Suppressor macrophage treated with lipopolysaccharide for 1 hour (primary cell): Measurements from ENCODE around the gene NOTCH1.

Experiments used
- DNase-seq, 3 donors: peaks; one replicate each; pipeline ENCODE4 v3.0.0-alpha.2; 2020 to 2022

Gene NOTCH1

DNA sequence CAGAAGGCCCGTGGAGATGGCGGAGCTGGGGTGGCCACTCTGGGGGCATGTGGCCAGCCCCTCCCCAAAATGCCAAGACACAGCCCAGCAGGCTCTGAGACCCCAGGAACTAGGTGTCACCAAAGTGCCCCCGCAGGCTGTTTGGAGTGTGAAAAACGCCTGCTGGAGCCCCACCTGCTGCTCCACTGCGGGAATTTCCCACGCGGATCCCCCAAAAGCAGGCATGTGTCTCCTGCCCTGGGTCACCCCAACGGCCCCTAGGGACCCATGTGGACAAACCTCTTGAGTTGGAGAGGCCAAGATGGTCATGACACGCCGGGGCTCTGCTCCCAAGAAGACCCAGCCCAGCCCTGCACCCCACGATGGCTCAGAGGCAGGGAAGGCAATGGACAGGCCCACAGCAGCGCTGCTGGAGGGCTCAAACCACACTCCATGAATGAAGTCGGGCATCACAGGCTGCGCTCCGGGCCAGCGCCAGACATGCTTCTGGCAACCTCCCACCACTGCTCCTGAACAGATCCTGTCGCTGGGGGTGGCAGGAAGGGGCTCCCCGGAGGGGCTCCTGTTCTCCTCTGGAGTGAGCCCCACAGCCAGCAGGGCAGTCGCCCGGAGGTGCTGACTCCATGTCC lies 15.3 kb downstream of the NOTCH1 start:
- peak in 1 of 3 donors; percentile 19 for DNase-seq

DNA sequence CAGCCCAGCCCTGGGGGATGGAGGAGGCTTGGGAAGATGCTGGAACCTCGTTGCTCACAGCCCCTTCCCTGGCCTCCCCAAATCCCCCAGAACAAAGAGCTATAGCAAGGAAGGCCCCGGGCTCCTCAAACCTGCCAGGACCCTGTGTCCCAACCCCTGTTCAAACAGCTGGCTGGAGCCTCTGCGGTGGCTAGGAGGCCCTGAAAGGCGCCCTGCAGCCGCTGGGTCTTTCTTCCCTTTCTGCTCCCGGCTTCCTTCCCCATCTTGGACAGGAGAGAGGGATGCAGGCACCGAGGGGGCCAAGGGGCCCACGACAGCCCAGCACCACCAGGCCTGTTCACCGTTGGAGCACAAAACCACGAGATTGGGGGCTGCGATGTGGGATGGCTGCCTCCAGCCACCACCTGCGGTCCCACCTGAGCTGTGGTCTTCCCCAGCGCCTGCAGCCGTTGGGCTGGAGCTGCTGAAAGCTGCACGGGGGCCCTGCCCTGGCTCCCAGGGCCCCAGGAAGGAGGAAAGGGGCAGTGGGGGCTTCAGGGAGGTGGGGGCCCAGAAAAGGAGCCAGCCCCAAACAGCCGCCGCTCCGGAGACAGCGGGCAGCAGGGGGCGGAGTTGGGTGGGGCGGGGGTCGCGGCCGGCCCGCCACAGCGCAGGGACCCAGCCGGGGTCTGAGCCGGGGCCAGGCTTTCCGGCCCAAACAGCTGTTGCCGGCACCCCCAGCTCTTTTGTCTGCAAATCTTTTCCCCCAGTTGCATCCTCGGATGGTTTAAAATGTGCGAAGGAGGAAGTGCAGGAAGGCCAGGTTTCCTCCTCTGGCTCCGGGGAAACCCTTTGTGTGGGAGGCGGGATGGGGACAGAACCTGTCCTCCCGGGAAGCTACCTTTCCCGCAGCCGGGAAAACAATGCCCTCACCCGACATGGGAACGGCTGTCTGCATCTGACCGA lies 16.1 kb downstream of the NOTCH1 start:
- DNase-seq: peak; percentile 57 to 74 (median 57)

DNA sequence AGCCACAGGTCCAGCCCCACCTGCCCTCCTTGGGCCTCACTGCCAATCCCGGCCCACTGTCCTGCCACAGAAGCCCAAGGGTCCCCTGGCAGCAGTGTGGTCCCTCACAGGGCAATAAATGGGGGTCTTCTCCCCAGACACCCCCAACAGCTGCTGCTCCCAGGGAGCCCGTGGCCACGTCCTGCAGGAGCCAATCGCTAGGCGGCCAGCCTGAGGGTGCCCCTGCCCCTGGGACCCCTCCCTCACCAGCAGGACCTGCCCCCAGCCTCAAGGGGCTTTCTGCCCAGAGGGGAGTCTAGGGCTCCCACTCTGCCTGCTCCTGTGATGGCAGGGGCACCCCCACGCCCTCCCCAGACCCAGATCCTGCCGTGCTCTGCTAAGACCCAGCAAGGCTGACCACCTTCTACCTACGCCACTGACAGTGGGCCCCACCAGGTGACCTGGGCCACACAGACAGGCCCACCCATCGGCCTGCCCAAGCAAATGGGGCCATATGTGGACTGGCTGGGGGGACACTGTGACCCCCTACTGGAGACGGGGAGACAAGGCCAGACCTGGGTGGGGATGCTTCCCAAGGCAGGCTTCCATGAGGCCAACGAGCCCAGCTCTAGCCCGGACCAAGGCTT lies 17.0 kb downstream of the NOTCH1 start:
- no peak for DNase-seq

DNA sequence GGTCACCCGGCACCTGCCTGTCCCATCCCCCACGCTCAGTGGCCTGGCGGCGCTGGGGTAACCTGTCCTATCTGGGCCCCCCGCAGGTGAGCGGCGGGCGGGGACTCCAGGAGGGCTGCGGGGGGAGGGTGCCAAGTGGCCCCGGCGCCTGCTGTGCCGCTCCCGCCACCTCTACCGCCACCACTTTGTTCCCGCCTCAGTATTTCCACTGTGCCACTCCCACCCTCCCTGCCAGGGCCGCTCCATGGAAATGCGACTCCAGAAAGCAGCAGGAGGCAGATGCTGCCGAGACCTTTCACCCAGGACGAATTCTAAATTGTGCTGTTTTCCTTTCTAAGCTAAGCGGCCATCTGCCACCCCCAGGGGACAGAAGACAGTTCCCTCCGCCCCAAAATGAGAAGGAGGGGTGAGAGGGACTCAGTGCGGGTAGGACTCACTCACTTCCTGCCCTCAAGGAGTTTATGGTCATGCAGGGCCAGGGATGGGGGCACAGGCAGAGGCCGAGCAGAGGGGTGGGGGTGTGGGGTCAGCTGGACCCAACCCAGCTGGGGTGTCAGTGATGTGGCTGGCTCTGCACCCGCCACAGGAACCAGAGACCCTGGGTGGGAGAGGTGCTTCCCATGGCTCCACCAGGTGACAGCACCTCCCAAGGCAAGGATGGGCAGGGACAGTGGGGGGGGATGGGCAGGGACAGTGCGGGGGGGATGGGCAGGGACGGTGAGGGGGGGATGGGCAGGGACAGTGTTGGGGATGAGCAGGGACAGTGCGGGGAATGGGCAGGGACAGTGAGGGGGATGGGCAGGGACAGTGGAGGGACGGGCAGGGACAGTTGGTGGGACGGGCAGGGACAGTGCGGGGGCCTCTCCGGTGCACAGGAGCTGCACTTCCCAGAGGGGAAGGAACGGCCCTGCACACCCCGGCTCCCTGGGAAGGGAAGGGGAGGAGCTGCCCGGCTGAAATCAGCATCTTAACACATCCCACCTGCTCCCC lies 17.8 kb downstream of the NOTCH1 start:
- no peak for DNase-seq

DNA sequence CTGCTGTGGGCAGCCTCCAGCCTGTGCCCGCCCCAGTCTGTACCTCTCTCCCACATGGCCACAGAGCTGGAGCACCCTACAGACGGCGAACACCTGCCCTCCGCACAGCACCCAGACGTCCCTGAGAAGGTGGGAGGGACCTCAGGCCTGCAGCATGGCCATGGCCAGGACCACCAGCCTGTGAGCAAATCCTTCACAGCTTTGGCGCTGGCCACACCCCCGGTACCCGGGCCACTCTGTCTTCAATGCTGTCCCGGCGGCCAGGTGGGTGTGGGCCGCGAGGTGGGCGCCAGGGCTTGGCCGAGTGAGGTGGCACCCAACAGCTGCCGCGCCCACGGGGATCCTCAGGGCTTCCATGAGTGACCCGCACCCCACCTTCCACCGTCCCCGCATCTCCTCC lies 18.7 kb downstream of the NOTCH1 start:
- no peak for DNase-seq

GRCh38 chr9:136526625-136527066 lies 19.2 kb downstream of the NOTCH1 start:
- DNase-seq: no peak

DNA sequence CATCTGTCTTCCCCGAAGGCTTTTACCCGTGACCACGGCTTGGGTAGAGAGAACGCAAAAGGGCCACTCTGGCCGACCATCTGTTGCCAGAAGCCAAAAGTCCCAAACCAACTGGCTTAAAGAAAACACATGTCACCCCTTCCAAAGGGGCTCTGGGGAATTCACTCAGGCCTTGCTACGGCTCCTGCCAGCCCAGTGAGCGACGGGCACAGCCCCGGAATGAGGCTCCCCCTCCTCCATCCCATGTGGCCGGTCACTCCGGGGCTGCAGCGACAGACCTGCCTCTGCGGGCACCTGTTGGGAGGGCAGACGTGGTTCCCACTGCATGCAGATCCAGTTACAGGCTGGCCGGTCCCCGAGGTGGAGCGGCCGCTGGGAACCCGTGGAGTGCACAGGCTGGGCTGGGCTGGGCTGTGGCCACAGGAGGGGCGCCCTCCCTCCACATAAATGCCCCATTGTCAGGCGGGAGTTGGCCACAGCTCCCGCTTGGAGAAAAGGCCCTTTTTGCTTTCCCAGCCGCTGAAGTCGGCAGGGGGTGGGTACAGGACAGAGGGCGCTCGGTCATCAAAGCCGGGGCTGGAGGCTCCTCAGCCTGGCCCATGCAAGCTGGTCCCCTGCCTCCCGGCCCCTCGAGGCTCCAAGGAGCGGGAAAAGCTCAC lies 19.9 kb downstream of the NOTCH1 start:
- no peak for DNase-seq

- DNase-seq: no peak
These were observed 20.6 kb downstream of the NOTCH1 start for GRCh38 chr9:136525207-136525606.

DNA sequence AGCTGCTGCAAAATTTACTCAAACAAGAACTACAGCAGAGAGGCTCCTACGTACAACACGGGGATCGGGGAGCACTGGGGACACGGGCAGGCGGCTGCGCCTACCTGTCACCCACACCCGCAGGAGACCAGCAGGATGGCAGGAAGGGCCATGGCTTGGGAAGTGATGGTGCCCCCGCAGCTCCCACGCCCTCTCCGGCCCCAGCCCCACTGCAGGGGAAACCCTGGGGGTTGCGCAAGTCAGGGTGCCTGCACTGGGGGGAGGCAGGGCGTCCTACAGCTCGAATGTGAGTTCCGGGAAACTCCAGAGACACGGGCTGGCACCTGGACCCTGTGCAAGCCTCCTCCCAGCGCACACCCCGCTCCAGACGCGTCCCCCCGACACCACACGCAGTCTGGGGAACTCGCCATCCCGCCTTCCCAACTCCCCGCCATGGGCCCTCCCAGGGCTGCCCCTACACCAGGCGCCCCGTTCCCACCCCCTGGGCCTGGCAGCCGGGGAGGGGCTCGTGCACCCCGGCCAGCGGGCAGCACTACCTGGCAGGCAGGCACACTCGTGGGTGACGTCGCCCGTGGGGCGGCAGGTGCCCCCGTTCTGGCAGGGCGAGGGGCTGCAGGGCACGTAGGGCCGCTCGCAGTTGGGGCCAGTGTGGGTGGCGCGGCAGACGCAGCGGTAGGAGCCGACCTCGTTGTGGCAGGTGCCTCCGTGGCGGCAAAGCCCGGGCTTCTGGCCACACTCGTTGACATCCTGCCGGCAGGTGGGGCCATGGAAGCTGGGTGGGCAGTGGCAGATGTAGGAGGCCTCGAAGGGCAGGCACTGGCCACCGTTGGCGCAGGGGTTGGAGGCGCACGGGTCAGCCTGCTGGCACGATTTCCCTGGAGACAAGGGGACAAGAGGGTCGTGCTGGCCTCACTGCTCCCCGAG lies 23.3 kb downstream of the NOTCH1 start:
- DNase-seq: peak; percentile 83 to 92 (median 86)

- DNase-seq: peak; percentile 91 to 93 (median 93)
These were observed 24.3 kb downstream of the NOTCH1 start for GRCh38 chr9:136521537-136521936.

GRCh38 chr9:136520053-136520540 lies 25.8 kb downstream of the NOTCH1 start:
- no peak for DNase-seq

GRCh38 chr9:136519263-136520052 lies 26.4 kb downstream of the NOTCH1 start:
- DNase-seq: no peak

DNA sequence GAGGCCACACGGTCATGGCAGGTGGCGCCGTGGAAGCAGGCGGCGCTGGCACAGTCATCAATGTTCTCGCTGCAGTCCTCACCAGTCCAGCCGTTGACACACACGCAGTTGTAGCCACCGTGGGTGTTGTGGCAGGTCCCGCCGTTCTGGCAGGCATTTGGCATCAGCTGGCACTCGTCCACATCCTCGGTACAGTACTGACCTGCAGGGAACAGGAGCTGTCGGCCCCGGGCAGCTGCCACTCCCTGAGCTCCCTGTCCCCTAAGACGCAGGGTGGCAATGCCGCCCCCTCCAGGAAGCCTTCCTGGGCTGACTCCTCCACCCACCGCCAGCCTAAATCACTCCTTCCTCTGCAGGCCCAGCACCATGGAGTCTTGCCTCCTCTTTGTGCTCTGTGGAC lies 27.2 kb downstream of the NOTCH1 start:
- no peak for DNase-seq

- no peak for DNase-seq
These were observed 27.9 kb downstream of the NOTCH1 start for GRCh38 chr9:136517950-136518349.

DNA sequence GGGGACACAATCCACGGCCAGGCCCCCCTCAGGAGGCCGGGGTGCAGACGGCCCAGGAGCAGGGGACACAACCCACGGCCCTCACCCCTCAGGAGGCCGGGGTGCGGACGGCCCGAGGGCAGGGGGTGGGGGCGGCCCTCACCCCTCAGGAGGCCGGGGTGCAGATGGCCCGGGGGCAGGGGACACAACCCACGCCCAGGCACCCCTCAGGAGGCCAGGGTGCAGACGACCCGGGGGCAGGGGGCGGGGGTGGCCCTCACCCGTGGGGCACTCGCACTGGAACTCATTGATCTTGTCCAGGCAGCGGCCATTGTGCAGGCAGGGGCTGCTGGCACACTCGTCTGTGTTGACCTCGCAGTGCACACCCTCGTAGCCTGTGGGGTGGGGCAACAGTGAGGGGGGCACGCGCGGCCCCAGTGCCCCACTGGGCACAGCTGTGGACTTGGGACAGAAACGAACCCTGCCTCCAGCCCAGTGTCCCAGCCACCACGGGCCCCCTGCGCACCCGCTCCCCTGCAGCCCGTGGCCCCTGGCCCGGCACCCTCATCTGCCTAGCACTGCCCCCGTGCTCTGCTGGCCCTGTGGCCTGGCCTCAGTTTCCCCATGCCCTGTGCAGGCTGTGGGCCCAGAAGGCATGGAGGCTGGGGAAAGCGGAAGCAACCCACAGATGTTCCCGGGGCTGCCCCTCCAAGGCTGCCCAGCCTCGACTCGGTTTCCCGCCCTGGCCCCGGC lies 28.7 kb downstream of the NOTCH1 start:
- no peak for DNase-seq

DNA sequence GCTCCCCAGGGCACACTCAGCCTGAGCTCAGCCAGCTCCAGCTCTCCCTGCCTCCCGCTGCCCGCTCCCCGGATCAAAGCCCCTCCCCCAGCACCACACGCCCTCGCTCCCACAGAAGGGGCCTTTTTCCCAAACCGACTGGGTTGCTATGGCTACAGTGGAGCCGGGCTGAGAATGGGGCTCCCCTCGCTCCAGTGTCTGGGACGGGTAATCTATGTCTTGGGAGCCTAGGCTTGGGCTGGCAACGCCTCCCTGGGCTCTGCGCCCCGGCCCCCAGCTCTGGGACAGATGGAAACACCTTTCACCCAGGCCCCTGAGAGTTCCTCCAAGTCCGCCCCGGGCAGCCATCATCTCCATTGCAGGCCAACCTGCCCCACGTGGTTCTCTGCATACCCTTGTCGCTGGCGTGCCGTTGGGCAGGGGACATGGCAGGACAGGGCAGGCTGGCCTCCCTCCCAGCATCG lies 29.6 kb downstream of the NOTCH1 start:
- no peak for DNase-seq

DNA sequence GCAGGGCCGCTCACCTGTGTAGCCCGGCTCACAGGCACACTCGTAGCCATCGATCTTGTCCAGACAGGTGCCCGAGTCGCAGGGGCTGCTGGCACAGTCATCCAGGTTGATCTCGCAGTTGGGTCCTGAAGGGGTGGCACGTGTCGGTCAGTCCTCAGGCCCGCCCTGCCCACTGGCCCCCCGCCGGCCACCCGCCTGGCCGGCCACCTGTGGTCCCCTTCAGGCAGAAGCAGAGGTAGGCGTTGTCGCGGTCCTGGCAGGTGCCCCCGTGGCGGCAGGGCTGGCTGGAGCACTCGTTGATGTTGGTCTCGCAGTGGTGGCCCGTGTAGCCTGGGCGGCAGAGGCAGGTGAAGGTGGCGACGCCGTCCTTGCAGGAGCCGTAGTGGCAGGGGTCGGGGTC lies 30.6 kb downstream of the NOTCH1 start:
- no peak for DNase-seq

GRCh38 chr9:136514022-136514714 lies 31.7 kb downstream of the NOTCH1 start:
- no peak for DNase-seq
